DND-41 (cell line): ENCODE measurements around the gene NME4.

Experiments
- EZH2 ChIP-seq: IDR thresholded peaks from 3 replicates; pipeline ENCODE4 v1.6.1; 2012; ENCODE audit warnings: borderline replicate concordance, low read depth, mild to moderate bottlenecking, moderate library complexity, low read length, inconsistent platforms; ENCODE audit not compliant: severe bottlenecking
- TF ChIP-seq, protein P1 (sequence below): IDR thresholded peaks from 2 replicates; pipeline ENCODE4 v1.5.1; 2012; ENCODE audit warnings: borderline replicate concordance, low read length, moderate library complexity, mild to moderate bottlenecking; ENCODE audit not compliant: poor library complexity, severe bottlenecking; ENCODE audit errors: extremely low read depth

DNA sequence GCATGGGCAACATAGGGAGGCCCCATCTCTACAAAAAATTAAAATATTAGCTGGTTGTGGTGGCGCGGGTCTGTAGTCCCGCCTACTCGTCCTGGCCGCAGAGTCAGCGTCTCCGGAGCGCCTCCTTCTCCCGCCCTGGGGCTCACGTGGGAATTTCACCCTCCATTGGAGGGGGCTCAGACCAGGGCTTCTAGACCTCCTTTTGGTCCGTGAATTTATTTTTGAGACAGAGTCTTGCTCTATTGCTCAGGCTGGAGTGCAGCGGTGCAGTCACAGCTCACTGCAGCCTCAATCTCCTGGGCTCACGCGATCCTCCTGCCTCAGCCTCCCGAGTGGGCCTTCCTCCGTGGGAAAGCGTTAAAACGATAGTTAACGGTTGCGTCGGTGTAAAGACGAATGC, 394 bp upstream of the NME4 start:
- TF ChIP-seq, protein P1, sequence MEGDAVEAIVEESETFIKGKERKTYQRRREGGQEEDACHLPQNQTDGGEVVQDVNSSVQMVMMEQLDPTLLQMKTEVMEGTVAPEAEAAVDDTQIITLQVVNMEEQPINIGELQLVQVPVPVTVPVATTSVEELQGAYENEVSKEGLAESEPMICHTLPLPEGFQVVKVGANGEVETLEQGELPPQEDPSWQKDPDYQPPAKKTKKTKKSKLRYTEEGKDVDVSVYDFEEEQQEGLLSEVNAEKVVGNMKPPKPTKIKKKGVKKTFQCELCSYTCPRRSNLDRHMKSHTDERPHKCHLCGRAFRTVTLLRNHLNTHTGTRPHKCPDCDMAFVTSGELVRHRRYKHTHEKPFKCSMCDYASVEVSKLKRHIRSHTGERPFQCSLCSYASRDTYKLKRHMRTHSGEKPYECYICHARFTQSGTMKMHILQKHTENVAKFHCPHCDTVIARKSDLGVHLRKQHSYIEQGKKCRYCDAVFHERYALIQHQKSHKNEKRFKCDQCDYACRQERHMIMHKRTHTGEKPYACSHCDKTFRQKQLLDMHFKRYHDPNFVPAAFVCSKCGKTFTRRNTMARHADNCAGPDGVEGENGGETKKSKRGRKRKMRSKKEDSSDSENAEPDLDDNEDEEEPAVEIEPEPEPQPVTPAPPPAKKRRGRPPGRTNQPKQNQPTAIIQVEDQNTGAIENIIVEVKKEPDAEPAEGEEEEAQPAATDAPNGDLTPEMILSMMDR: no peak
- no peak for TF ChIP-seq EZH2
